DMS53 treated with DMSO at 0.1 percent for 48 hours (cell line): ENCODE data around the gene PICK1.
"Not testable (repeated sequence)": the region's sequence is repeated elsewhere in the genome, so short reads cannot be mapped to it uniquely, and the experiment has no call there.

ENCODE experiments used
- DNase-seq: peaks from one replicate; lab custom pipeline; 2025; ENCODE audit not compliant: unreplicated experiment; lab: John Stamatoyannopoulos, UW

Gene PICK1

GRCh38 chr22:38114484-38115398 lies 57.5 kb downstream of the PICK1 start:
- no peak for DNase-seq

DNA sequence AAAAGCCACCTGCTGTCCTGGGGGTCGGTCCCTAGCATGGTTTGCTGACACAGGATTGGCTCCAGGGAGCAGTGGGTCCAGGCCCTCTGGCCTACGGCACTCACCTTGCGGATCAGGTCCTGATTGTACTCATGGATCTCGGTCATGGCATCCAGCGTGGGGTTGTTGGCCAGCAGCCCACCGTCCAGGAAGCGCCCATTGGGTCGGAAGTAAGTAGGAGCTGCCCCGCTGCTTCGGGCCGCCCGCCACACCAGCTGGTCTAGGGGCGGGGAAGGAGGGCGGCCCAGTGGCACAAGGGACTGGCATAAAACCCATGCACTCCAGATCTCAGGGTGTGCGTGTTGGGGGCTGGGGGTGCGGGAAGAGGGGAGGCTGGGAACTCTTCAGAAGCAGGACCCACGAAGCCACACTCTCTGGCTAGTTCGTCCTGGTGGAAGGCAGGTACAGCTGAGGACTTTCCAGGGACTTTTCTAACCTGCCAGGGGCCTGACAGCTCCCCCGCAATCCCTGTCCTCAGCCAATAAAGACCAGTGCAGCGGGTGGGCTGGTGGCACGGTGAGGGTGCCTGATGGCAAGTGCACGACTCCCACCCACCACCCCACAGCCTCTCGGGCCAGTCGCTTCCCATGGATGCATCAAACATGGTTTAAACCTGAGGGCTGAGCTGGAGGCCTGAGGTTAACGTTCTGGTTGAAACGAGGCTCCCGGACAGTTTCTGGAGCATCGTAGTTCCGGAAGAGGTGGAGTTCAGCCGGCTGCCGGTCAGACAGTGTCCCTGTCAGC lies 58.4 kb downstream of the PICK1 start:
- no peak for DNase-seq

- DNase-seq: not testable (repeated sequence)
Observed at GRCh38 chr22:38117556-38117955, 60.4 kb downstream of the PICK1 start.

DNA sequence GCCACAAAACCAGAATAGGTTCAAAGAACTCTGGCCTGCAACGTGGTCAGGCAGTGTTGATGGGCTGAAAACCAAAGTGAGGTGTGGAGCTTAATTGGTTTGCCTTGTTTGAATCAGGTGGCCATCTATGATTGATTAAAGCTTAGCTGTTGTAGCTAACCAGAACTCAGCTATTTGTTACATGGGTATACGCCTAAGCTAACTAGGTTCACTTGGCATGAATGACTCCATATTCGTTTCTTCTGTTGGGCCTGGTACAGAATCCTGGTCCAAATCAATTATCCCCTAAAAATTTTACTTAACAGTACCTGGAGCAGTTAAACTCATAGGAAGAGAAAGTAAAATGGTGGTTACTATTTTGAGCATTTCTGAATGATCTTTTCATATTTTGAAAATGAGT lies 61.0 kb downstream of the PICK1 start:
- DNase-seq: no peak

DNA sequence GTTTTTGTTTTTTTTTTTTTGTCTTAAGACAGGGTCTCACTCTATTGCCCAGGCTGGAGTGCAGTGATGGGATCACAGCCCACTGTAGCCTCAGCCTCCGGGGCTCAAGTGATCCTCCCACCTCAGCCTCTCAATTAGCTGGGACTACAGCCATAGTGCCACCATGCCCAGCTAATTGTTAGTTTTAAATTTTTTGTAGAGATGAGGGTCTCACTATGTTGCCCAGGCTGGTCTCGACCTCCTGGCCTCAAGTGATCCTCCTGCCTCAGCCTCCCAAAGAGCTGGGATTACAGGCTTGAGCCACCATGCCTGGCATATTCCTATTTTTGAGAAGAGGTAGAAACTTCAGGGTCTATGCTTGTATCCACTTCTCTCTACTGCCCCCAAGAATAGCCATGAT lies 61.5 kb downstream of the PICK1 start:
- not testable (repeated sequence) for DNase-seq

GRCh38 chr22:38120359-38121110 lies 63.3 kb downstream of the PICK1 start:
- no peak for DNase-seq

DNA sequence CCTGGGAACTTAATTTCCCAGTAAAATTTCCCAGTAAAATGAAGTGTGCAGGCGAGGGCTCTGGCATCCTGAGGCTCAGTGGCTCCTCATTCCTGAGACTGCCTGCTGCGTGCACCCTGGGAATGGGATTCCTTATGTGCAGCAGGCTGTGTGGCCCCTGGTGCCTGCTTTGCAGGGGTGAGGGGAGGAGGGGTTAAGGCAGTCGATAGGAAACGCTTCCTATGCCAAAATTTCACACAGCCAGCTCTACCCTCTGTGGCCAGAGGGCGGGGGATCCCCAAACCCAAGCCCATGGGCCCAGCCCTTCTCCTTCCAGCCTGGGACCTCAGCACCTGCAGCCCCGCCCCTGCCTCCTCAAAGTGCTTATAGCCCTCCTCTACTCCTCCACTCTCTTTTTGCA lies 65.4 kb downstream of the PICK1 start:
- DNase-seq: no peak

GRCh38 chr22:38124236-38124974 lies 67.2 kb downstream of the PICK1 start:
- no peak for DNase-seq

DNA sequence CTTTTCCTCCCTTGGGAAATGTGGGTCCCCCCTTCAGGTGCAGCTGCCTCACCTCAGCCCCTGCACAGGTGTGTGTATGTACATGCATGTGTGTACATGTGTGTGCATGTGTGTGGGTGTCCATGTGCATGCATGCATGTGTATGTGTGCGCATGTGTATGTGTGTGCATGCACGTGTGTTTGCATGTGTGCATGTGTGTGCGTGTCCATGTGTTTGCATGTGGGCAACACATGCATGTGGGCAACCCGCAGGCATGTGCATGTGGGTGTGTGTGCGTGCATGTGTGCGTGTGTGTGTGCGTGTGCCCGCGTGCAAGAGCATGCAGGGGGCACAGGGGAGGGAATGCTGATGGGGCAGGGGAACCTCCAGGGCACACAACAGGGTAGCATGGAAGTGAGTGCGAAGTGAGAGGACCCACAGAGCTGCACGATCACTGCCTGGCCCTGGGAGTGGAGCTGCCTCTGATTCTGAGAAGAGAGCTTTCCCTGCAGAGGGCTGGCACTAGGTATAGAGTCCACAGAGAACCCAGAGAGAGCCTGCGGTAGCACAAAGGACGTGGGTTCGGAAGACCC lies 67.9 kb downstream of the PICK1 start:
- no peak for DNase-seq
